Transverse colon (tissue), 4 donors: ENCODE data around the gene COL8A1. TPM values are rescaled to one million over a fixed set of nuclear protein-coding genes. Genes with fewer than 3 reads are reported as not detected.

Experiments
- DNase-seq: peaks from one replicate; pipeline ENCODE4 v3.0.0-alpha.2; 2019
- H3K27ac ChIP-seq, 4 donors: fragments of 200-600 bp; sonication (generic); 2 replicates each; pipeline ENCODE4 v1.5.1; 2016 to 2018; ENCODE audit warnings: inconsistent platforms in 4 of 4
- H3K27me3 ChIP-seq: fragments of 200-600 bp; sonication (generic); 2 replicates; pipeline ENCODE4 v1.5.1; 2017; ENCODE audit warnings: inconsistent platforms
- H3K36me3 ChIP-seq, 4 donors: fragments of 200-600 bp; sonication (generic); 2 replicates each; pipeline ENCODE4 v1.5.1; 2017 to 2019; ENCODE audit warnings: inconsistent platforms in 4 of 4
- H3K4me1 ChIP-seq, 4 donors: fragments of 200-600 bp; sonication (generic); 2 replicates each; pipeline ENCODE4 v1.5.1; 2017 to 2020; ENCODE audit warnings: inconsistent platforms in 4 of 4
- H3K4me3 ChIP-seq, 4 donors: fragments of 200-600 bp; sonication (generic); 1 replicate in 1 of 4; 2 replicates in 3 of 4; pipeline versions ENCODE4 v1.5.1 to v1.6.1; 2017 to 2019; ENCODE audit warnings: inconsistent platforms in 4 of 4
- H3K9me3 ChIP-seq, 2 donors: fragments of 200-600 bp; sonication (generic); 2 replicates each; pipeline ENCODE4 v1.5.1; 2017 to 2019; ENCODE audit warnings: inconsistent platforms in 2 of 2
- EP300 ChIP-seq: sonication (generic); formaldehyde crosslinking; IDR thresholded peaks from one replicate; pipeline ENCODE4 v1.6.1; 2017; ENCODE audit warnings: antibody characterized with exemption, low read depth
- POLR2A ChIP-seq: fragments of 450-650 bp; IDR thresholded peaks from one replicate; pipeline ENCODE4 v1.6.1; 2016; ENCODE audit warnings: antibody characterized with exemption, mild to moderate bottlenecking, moderate library complexity
- POLR2AphosphoS5 ChIP-seq, 3 donors: sonication (generic); formaldehyde crosslinking; IDR thresholded peaks; one replicate each; pipeline ENCODE4 v1.6.1; 2016; ENCODE audit warnings: antibody characterized with exemption in 3 of 3
- WGBS, 2 donors: methylation state at CpG; one replicate each; pipeline ENCODE4 v1.1.5; 2018; ENCODE audit warnings: low coverage in 1 of 2; 5-methylcytosine and 5-hydroxymethylcytosine counted together
- in situ Hi-C, 4 donors: fragments of 200-750 bp; cut with MboI; loops; one replicate each; pipeline versions ENCODE4 v1.15.0 to v1.15.1; 2017; ENCODE audit warnings: low sequenced_read_pairs in 3 of 4, low pct_ligation_motif_present in 1 of 4, low pct_unique_long_range_greater_than_20kb in 1 of 4
- intact Hi-C: fragments of 100-400 bp; cut with DNase I; formaldehyde crosslinking; loops from one replicate; pipeline ENCODE4 v1.15.1; 2023; ENCODE audit warnings: low total_unique reads
- total RNA-seq, 4 donors: library from RNA; depleted of rRNA; stranded (reverse); fragments of >200 nt; gene quantifications; one replicate each; pipeline ENCODE4 v1.1.0, GENCODE V29; 2016
- TF ChIP-seq, protein P1 (sequence below), 5 experiments: fragments of 200-600 bp in 3 of 5; fragments of 450-650 bp in 2 of 5; sonication (generic) in 3 of 5; IDR thresholded peaks; 1 replicate in 2 of 5; 2 replicates in 3 of 5; pipeline ENCODE4 v1.5.1; 2016 to 2017; ENCODE audit warnings: antibody characterized with exemption in 5 of 5, inconsistent platforms in 3 of 5, mild to moderate bottlenecking in 2 of 5, moderate library complexity in 1 of 5

Gene COL8A1
- total RNA-seq, 4 donors from 2014 or later, result 1.5 to 10.5 (median 3.7) TPM

- Histone ChIP-seq H3K36me3 (no peaks in the 10 kb centered on the region), H3K27ac (no peak overlapping the region), H3K4me1 (no peaks in the 10 kb centered on the region), H3K27me3 (no peaks in the 10 kb centered on the region), H3K9me3 (no peaks in the 10 kb centered on the region), H3K4me3 (no peak overlapping the region)
- WGBS, 2 donors, result 89% methylated on average over 1 of the region's 1 CpG; no CpG with 5 or more reads in 1 of the 2 donors
- TF ChIP-seq, protein P1, sequence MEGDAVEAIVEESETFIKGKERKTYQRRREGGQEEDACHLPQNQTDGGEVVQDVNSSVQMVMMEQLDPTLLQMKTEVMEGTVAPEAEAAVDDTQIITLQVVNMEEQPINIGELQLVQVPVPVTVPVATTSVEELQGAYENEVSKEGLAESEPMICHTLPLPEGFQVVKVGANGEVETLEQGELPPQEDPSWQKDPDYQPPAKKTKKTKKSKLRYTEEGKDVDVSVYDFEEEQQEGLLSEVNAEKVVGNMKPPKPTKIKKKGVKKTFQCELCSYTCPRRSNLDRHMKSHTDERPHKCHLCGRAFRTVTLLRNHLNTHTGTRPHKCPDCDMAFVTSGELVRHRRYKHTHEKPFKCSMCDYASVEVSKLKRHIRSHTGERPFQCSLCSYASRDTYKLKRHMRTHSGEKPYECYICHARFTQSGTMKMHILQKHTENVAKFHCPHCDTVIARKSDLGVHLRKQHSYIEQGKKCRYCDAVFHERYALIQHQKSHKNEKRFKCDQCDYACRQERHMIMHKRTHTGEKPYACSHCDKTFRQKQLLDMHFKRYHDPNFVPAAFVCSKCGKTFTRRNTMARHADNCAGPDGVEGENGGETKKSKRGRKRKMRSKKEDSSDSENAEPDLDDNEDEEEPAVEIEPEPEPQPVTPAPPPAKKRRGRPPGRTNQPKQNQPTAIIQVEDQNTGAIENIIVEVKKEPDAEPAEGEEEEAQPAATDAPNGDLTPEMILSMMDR (IDR thresholded peaks at IDR 0.05), result no peak
- TF ChIP-seq POLR2AphosphoS5 (IDR thresholded peaks at IDR 0.05) (no peak), EP300 (no peak), POLR2A (no peak)
- in situ Hi-C loops (no loop called here), intact Hi-C loops (no loop called here)
- no peak for DNase-seq
Measured at GRCh38 chr3:99665017-99665416, 26.6 kb downstream of the COL8A1 start.

DNA sequence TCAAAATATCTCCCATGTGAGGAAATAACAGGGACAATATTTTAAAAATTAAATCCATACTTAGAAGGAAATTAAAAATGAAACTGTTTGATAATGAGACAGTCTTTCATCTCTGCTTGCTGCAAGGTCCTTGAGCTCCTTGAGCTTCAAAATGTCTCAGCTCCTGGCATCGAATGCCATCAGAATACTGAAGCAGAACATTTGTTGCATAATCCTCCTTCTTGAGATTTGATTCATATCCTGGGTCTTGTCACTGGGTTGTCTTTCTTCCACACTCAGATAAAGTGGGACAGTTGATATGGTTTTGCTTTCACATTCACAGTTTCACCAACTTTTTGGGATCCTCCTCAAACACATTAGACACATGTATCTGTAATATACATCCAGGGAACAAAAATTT is 27.8 kb downstream of the COL8A1 start:
- Histone ChIP-seq H3K36me3 (no peaks in the 10 kb centered on the region), H3K4me3 (no peak overlapping the region), H3K27me3 (no peaks in the 10 kb centered on the region), H3K27ac (no peak overlapping the region), H3K4me1 (no peaks in the 10 kb centered on the region), H3K9me3 (no peaks in the 10 kb centered on the region)
- WGBS, 2 donors, result 58% methylated on average over 1 of the region's 1 CpG; no CpG with 5 or more reads in 1 of the 2 donors
- intact Hi-C loops, result no loop called here
- TF ChIP-seq, protein P1 (IDR thresholded peaks at IDR 0.05), result no peak
- TF ChIP-seq EP300 (no peak), POLR2AphosphoS5 (IDR thresholded peaks at IDR 0.05) (no peak), POLR2A (no peak)
- no peak for DNase-seq
- in situ Hi-C loops, result no loop called here

- in situ Hi-C loops (no loop called here), intact Hi-C loops (no loop called here)
- TF ChIP-seq, protein P1 (IDR thresholded peaks at IDR 0.05), result no peak
- TF ChIP-seq POLR2AphosphoS5 (IDR thresholded peaks at IDR 0.05) (no peak), POLR2A (no peak), EP300 (no peak)
- Histone ChIP-seq H3K9me3 (no peaks in the 10 kb centered on the region), H3K27ac (no peak overlapping the region), H3K36me3 (no peaks in the 10 kb centered on the region), H3K4me3 (no peak overlapping the region), H3K4me1 (no peaks in the 10 kb centered on the region), H3K27me3 (no peaks in the 10 kb centered on the region)
- 47 to 62% methylated on average over 2 of the region's 2 CpGs for WGBS, 2 donors
- DNase-seq, result no peak
Measured at GRCh38 chr3:99668044-99668443, 29.6 kb downstream of the COL8A1 start.

DNA sequence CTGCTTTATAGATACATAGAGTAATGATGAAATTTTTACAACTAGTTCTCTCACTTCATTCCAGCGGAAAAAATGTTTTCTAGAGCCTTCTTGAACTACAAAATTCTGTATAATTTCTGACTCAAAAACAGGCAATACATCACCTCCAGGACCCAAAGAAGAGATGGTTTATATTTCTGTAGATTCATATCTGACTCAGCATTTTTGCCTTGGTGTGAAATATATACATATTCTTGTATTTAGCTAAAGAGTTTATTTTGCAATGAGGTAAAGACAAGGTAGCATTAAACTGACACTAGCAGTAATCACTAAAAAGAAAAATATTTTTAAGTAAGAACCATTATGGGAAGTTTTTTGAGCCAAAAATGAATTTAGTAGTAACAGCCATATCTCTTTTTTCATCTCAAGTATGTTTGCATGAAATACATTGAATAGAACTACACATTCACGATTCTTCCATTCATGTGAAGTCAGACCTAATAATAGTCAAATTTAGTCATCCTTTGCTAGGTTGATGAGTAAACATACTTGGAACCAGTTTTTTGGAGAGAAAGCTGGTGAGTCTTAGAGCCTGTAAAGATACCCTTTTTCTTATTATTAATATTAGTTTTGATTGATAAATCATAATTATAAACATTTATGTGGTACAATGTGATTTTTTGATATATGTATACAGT is 31.6 kb downstream of the COL8A1 start:
- TF ChIP-seq POLR2AphosphoS5 (IDR thresholded peaks at IDR 0.05), result no peak
- TF ChIP-seq EP300, result no peak
- no peak for TF ChIP-seq POLR2A
- TF ChIP-seq, protein P1 (IDR thresholded peaks at IDR 0.05), result no peak
- Histone ChIP-seq H3K36me3 (no peaks in the 10 kb centered on the region), H3K27ac (no peak overlapping the region), H3K27me3 (no peaks in the 10 kb centered on the region), H3K4me1 (peaks cover 0 to 4% (median 0%) of the 10 kb centered on the region in 4 donors), H3K4me3 (no peak overlapping the region), H3K9me3 (no peaks in the 10 kb centered on the region)
- 74 to 82% methylated on average over 2 of the region's 2 CpGs for WGBS, 2 donors
- intact Hi-C loops, result no loop called here
- in situ Hi-C loops, result no loop called here
- DNase-seq, result no peak
